Measurements from ENCODE around the gene CRACR2B. TPM values are rescaled to one million over a fixed set of nuclear protein-coding genes. Genes with fewer than 3 reads are reported as not detected.

The CRACR2B gene
- total RNA-seq, 3 donors from 2014 or later = 0.18 to 0.30 (median 0.28) TPM

DNA sequence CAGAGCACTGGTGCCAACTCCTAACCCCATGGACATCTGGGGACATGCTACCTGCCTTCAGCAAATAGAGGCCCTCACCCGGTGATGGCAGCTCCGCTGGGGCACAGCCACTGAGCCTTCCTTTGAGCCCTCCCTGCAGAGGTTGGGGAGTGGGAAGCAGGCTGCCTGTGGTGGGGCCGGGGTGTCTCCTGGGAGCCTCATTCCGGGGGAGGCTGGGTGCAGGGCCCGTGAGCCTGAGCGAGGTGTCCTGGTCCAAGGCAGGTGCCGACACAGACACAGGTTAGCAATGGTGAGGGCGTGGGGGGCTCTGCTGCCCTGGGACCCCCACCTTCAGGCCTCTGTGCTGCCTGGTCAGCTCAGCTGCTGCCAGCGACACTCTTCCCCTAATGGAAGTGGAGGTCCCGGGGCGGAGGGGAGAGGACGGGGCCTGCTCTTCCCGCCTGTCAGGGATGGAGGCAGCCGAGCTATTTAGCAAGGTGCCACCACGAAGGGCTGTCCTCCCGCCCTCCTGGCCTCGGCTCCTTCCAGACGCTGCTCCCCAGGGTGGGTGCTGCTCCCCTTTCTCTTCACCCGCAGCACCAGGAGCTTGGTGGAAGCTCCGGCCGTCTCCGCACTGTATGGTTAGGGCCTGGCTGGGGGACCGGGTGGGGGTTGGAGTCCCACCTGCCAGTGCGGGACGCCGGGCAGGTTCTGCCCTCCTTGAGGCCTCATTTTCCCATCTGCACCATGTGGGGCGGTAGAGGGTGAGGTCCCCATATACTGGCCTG, 26.1 kb downstream of the CRACR2B start:
- ATAC-seq (no peak), DNase-seq (no peak)
- Mint-ChIP-seq H3K4me3 (no peak overlapping the region), H3K4me1 (ENCODE audit: low read depth) (peaks cover 4% of the 10 kb centered on the region), H3K9me3 (no peaks in the 10 kb centered on the region), H3K27me3 (ENCODE audit: low read depth) (peaks cover under 1% of the 10 kb centered on the region), H3K36me3 (ENCODE audit: insufficient read depth) (no peaks in the 10 kb centered on the region)

DNA sequence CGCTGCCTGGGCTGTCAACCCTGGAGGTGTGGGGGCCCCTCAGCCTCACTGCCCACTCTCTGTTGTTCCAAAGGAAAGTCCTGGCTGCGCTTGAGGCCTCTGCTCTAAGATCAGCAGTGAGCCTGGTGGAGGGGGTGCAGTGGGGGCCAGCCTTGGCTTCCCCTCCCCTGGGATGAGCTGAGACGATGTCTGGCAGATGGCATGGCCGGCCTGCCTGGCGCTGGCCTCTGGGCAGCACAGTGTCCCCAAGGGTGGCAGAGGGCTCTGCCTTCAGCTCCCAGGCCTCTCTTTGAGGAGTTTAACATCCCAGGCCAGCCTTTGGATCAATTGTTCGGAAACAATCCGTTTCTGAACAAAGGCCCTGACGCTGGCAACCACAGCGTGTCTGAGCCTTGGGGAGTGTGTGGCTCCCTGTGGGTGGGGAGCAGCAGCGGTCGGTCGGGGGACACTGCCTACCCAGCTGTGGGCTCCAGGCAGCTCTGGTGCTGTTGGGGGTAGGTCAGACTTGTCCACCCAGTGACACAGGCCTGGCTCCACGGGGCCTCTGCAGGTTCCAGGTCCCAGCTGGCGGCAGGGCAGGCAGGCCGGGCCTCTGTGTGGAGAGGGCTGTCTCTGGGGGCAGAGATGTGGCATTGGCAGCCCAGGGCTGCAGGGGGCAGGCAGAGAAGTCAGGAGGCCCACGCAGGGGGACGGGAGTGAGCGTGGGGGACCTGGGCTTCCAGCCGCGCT, 27.0 kb downstream of the CRACR2B start:
- DNase-seq = no peak
- Mint-ChIP-seq H3K4me1 (ENCODE audit: low read depth) (peaks cover 4% of the 10 kb centered on the region), H3K4me3 (no peak overlapping the region), H3K9me3 (no peaks in the 10 kb centered on the region), H3K27me3 (ENCODE audit: low read depth) (no peaks in the 10 kb centered on the region), H3K36me3 (ENCODE audit: insufficient read depth) (no peaks in the 10 kb centered on the region)
- ATAC-seq = no peak

DNA sequence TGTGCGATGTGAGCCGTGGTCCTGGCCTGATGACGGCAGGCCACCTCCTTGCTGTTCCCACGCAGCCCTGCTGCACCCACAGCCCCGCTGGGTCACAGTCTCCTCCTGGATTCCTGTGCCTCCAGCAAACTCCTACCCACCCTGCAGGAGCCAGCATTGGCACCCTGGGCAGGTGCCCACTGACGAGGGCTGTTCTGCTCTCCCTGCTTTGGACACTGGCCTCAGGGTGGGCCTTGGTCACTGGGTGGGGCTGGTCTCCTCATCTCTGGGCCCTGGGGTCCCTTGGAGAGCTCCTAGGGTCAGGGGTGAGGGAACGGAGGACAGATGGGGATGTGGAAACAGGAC, 27.6 kb downstream of the CRACR2B start:
- Mint-ChIP-seq H3K9me3 (no peaks in the 10 kb centered on the region), H3K4me1 (ENCODE audit: low read depth) (peaks cover 4% of the 10 kb centered on the region), H3K4me3 (no peak overlapping the region), H3K27me3 (ENCODE audit: low read depth) (no peaks in the 10 kb centered on the region), H3K36me3 (ENCODE audit: insufficient read depth) (no peaks in the 10 kb centered on the region)
- DNase-seq (no peak), ATAC-seq (no peak)

DNA sequence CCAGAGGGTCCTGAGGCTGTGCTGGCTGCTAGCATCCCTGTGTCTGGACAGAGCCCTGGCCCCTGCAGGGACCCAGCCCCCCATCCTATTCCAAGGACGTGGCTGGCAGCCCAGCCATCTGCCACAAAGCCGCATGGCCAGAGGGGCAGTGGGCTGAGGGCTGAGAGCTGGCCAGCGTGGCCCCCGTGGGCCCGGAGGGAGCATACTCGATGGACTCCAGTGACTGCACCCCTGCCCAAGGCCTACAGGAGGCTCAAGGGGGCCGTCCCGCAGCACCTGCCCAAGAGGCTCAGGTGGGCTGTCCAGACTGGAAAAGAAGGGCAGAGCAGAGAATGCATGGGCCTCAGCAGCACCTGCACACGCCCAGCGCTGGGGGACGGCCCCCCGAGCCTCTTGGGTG, 28.1 kb downstream of the CRACR2B start:
- no peak for DNase-seq
- Mint-ChIP-seq H3K4me3 (no peak overlapping the region), H3K27me3 (ENCODE audit: low read depth) (no peaks in the 10 kb centered on the region), H3K36me3 (ENCODE audit: insufficient read depth) (no peaks in the 10 kb centered on the region), H3K9me3 (no peaks in the 10 kb centered on the region), H3K4me1 (ENCODE audit: low read depth) (peaks cover 4% of the 10 kb centered on the region)
- ATAC-seq = no peak

DNA sequence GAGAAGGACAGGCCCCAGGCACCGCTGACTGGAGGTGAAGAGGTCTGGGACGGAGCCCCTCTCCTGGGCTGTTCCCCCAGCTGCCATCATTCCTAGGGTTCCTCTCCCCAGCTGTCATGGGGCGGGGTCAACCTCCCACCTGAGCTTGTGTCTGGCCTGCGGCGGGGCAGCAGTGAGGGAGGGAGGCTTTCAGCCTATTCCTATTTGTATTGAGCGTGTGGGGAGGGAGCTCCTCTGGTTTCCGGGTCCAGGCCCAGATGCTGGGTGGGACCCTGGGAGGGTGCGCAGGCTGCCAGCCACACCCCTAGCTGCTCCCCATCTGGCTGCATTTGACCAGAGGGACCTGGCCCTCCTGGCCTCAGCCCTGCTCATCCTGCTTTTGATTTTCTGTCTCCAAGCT, 28.7 kb downstream of the CRACR2B start:
- no peaks in the 10 kb centered on the region for H3K27me3 Mint-ChIP-seq (ENCODE audit: low read depth)
- no peaks in the 10 kb centered on the region for H3K9me3 Mint-ChIP-seq
- peaks cover 4% of the 10 kb centered on the region for H3K4me1 Mint-ChIP-seq (ENCODE audit: low read depth)
- ATAC-seq (no peak), DNase-seq (no peak)
- H3K36me3 Mint-ChIP-seq (ENCODE audit: insufficient read depth) = no peaks in the 10 kb centered on the region
- no peak overlapping the region for H3K4me3 Mint-ChIP-seq

DNA sequence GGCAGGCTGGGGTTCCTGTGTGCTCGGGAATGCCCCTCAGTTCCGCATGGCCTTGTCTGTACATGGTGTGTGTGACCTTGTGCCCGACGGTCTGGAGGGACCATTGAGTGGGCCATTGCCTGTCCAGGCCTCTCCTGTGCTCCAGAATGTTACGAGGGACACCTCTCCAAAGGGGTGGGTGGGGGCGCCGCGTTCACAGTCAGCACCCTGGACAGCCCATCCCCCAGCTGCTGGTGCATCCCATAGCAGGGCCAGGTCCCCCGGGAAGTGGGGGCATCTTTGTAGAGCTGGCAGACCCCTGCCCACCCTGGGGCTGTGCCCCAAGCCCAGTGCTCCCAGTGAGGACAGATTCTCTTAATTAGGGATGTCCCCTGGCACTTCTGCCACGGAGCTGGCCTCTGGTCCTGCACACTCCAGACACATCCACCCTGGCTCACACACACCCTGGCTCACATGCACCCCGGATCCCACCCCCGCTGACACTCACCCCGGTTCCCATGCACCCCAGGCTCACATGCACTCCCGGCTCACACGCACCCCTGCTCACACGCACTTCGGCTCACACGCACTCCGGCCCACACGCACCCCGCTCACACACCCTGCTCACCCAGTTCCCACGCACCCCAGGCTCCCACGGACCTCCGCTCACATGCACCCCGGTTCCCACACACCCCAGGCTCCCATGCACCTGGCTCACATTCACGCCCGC, 30.5 kb downstream of the CRACR2B start:
- no peak for ATAC-seq
- Mint-ChIP-seq H3K9me3 (no peaks in the 10 kb centered on the region), H3K4me3 (no peak overlapping the region), H3K36me3 (ENCODE audit: insufficient read depth) (no peaks in the 10 kb centered on the region), H3K27me3 (ENCODE audit: low read depth) (no peaks in the 10 kb centered on the region), H3K4me1 (ENCODE audit: low read depth) (peaks cover 4% of the 10 kb centered on the region)
- no peak for DNase-seq

DNA sequence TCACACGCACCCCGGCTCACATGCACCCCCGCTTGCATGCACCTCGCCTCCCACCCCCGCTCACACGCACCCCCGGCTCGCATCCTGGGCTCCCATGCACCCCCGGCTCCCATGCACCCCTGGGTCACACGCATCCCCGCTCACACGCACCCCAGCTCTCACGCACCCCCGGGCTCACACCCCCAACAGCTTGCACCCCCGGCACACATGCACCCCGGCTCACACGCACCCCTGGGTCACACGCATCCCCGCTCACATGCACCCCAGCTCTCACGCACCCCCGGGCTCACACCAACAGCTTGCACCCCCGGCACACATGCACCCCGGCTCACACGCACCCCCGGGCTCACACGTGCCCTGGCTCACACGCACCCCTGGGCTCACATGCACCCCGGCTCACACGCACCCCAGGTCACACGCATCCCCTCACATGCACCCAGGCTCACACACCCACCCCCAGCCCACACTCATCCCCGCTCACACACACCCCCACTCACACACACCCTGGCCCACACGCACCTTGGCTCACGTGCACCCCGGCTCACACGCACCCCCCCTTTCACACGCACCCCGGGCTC, 31.1 kb downstream of the CRACR2B start:
- ATAC-seq (no peak), DNase-seq (no peak)
- H3K4me3 Mint-ChIP-seq = no peak overlapping the region
- H3K27me3 Mint-ChIP-seq (ENCODE audit: low read depth) = no peaks in the 10 kb centered on the region
- H3K36me3 Mint-ChIP-seq (ENCODE audit: insufficient read depth) = no peaks in the 10 kb centered on the region
- H3K4me1 Mint-ChIP-seq (ENCODE audit: low read depth) = peaks cover 4% of the 10 kb centered on the region
- H3K9me3 Mint-ChIP-seq = no peaks in the 10 kb centered on the region

DNA sequence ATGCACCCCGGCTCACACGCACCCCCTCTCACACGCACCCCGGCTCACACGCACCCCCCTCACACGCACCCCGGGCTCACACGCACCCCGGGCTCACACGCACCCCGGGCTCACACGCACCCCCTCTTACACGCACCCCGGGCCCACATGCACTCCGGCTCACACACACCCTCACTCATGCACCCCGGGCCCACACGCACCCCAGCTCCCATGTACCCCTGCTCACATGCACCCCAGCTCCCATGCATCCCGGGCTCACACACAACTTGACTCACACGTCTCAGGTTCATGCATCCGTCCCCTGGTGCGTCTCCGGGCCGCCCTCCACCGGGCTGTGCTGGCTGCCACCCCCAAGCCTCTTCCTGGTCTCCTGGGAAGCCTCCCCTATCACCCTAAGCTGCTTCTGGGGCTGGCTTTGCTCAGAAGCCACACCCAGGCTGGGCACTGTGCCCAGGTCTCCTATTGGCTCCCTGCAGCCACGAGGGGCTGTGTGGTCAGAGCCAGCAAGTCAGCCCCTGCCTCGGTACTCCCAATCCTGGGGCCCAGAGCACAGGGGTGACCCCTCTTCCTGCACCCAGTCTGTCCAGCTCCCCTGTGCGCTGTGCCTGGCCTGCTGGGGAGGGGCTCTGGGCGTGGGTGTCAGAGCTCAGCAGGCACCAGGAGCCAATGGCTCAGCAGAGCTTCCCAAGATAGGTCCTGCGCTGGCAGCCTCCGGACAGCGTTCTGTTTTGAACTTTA, 31.8 kb downstream of the CRACR2B start:
- DNase-seq (no peak), ATAC-seq (no peak)
- Mint-ChIP-seq H3K9me3 (no peaks in the 10 kb centered on the region), H3K4me1 (ENCODE audit: low read depth) (peaks cover 4% of the 10 kb centered on the region), H3K27me3 (ENCODE audit: low read depth) (no peaks in the 10 kb centered on the region), H3K36me3 (ENCODE audit: insufficient read depth) (no peaks in the 10 kb centered on the region), H3K4me3 (no peak overlapping the region)

DNA sequence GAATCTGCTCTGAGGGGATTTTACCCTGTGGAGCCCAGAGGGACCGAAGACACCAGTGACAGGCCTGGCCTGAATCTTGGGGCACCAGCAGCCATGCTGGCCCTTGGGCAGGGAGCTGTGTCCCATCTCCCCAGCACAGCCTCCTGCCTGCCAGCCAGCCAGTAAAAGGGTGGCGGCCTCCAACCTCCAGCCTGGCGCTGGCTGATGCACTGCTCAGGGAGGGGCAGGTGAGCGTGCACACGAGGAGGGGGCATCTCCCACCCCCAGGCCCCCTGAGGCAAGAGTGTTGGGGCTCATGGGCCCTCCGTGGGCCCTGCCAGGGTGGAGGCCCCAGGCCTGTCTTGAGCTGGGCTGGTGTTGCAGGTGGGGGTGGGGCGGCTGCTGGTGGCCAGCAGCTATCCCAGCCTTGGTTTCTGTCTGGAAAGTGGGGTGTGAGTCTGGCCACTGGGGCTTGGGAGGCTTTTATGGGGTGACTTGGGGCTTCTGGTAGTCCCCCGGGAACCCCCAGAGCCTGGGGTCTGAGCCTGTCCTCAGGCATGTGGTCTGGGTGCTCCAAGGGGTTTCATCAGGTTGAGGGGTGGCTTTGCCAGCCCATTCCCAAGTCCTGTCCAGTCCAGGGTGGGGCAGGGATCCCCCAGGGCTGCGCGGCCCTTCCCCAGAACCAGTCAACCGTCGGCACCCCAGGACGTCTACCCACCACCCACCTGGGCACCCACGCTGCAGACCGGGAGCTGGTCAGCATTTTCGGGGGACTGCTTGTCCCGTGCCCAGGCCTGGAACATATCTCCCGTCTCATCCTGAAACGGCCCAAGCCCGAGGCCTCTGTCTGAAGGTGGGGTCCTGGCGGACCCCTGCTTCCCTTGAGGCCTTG, 32.8 kb downstream of the CRACR2B start:
- Mint-ChIP-seq H3K9me3 (no peaks in the 10 kb centered on the region), H3K36me3 (ENCODE audit: insufficient read depth) (no peaks in the 10 kb centered on the region), H3K27me3 (ENCODE audit: low read depth) (no peaks in the 10 kb centered on the region), H3K4me1 (ENCODE audit: low read depth) (peaks cover 4% of the 10 kb centered on the region), H3K4me3 (no peak overlapping the region)
- DNase-seq (no peak), ATAC-seq (no peak)

DNA sequence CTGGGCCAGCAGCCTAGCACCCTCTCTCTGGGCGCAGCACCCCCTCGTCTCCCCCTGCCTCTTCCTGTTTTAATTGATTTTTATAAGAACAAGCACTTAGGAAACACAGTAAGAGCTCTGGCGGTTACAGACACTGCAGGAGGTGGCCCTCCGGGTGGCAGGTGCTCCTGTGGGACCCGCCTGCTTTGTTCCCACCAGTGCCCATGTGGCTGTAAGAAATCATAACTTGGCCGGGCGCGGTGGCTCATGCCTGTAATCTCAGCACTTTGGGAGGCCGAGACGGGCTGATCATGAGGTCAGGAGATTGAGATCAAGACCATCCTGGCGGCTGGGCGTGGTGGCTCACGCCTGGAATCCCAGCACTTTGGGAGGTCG, 33.4 kb downstream of the CRACR2B start:
- DNase-seq = no peak

DNA sequence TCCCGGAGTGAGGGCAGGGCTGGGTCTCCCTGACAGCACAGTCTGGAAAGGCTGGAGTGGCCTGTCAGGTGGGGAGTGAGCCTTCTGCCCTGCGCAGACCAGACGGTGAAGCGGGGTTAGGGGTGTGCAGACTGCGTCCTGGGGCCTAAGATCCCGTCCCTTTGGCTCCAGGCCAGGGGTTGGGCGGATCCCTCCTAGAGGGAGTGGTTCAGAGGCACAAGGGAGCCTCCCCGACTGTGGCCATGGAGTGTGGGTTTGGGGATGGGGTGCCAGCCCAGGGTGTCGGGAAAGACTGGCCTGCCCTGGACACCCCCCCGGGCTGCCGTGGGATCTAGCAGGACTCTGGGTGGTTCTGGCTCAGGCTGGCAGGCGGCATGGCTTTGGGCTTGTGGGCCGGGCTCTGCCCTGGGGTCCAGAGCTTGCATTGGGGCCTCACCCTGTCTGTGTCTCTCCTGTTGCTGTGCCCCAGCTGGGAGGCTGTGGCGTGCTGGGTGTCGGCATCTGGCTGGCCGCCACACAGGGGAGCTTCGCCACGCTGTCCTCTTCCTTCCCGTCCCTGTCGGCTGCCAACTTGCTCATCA, 34.5 kb downstream of the CRACR2B start:
- ATAC-seq (no peak), DNase-seq (no peak)
- no peaks in the 10 kb centered on the region for H3K4me1 Mint-ChIP-seq (ENCODE audit: low read depth)
- no peaks in the 10 kb centered on the region for H3K36me3 Mint-ChIP-seq (ENCODE audit: insufficient read depth)
- no peak overlapping the region for H3K4me3 Mint-ChIP-seq
- no peaks in the 10 kb centered on the region for H3K9me3 Mint-ChIP-seq
- H3K27me3 Mint-ChIP-seq (ENCODE audit: low read depth) = no peaks in the 10 kb centered on the region

More for the DNA sequence above, 33.4 kb downstream of the CRACR2B start:
- H3K36me3 Mint-ChIP-seq (ENCODE audit: insufficient read depth) = no peaks in the 10 kb centered on the region
- ATAC-seq = no peak
- H3K4me3 Mint-ChIP-seq = no peak overlapping the region
- no peaks in the 10 kb centered on the region for H3K9me3 Mint-ChIP-seq
- H3K27me3 Mint-ChIP-seq (ENCODE audit: low read depth) = no peaks in the 10 kb centered on the region
- H3K4me1 Mint-ChIP-seq (ENCODE audit: low read depth) = peaks cover 4% of the 10 kb centered on the region

DNA sequence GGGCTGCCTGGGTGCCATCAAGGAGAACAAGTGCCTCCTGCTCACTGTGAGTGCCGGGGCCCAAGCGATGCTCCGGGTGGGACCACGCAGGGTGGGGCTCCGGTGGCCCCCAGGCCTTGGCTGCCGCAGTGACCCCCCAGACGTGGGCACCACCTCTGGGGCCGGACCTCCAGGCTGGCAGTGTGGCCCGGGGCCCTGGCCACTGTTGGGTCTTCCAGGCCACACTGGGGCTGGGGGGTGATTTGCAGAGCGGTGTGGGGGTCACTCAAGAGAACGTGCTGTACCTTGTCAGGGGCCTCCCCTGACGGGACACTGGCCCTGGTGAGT, 34.9 kb downstream of the CRACR2B start:
- no peak for ATAC-seq
- Mint-ChIP-seq H3K9me3 (no peaks in the 10 kb centered on the region), H3K4me3 (no peak overlapping the region)

More for the DNA sequence above, 34.9 kb downstream of the CRACR2B start:
- Mint-ChIP-seq H3K36me3 (ENCODE audit: insufficient read depth) (no peaks in the 10 kb centered on the region), H3K27me3 (ENCODE audit: low read depth) (no peaks in the 10 kb centered on the region), H3K4me1 (ENCODE audit: low read depth) (no peaks in the 10 kb centered on the region)
- no peak for DNase-seq
